Adrenal gland (tissue), 5 donors: ENCODE measurements around the gene DDC.

Experiments
- POLR2A ChIP-seq, 2 donors: fragments of 450-650 bp; IDR thresholded peaks; one replicate each; pipeline ENCODE4 v1.6.1; 2017; ENCODE audit warnings: antibody characterized with exemption in 2 of 2, mild to moderate bottlenecking in 2 of 2, moderate library complexity in 1 of 2
- TF ChIP-seq, protein P1 (sequence below), 6 experiments: fragments of 450-650 bp in 4 of 6; fragments of 200-600 bp in 2 of 6; sonication (generic) in 1 of 6; IDR thresholded peaks; 1 replicate in 5 of 6; 2 replicates in 1 of 6; pipeline versions ENCODE4 v1.5.1 to v1.8.0; 2016 to 2021; ENCODE audit warnings: antibody characterized with exemption in 6 of 6, mild to moderate bottlenecking in 2 of 6, moderate library complexity in 1 of 6
- donor health status: DM: no; HTN: no; CAD: no.

DNA sequence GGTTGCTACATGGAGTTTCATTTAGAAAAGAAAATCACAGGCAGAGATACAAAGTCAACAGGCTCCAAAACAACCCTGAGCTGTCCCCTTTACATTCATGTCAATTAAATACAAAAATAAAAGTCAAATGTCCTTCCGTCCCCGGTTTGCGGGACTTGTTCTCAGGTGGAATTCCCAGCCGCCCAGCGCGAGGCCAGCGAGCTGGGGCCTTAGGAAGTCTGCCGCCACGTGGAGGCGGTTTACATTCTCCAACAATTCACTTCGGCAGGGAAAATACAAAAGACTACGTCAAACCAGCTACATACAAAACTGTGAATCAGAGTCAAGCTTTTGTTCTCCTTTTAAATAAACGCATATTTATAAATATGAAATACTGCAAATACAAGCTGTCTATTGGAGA is 25.3 kb upstream of the DDC start:
- TF ChIP-seq, protein P1, sequence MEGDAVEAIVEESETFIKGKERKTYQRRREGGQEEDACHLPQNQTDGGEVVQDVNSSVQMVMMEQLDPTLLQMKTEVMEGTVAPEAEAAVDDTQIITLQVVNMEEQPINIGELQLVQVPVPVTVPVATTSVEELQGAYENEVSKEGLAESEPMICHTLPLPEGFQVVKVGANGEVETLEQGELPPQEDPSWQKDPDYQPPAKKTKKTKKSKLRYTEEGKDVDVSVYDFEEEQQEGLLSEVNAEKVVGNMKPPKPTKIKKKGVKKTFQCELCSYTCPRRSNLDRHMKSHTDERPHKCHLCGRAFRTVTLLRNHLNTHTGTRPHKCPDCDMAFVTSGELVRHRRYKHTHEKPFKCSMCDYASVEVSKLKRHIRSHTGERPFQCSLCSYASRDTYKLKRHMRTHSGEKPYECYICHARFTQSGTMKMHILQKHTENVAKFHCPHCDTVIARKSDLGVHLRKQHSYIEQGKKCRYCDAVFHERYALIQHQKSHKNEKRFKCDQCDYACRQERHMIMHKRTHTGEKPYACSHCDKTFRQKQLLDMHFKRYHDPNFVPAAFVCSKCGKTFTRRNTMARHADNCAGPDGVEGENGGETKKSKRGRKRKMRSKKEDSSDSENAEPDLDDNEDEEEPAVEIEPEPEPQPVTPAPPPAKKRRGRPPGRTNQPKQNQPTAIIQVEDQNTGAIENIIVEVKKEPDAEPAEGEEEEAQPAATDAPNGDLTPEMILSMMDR (IDR thresholded peaks at IDR 0.05), result no peak
- no peak for TF ChIP-seq POLR2A (IDR thresholded peaks at IDR 0.05)
